ENCODE data around the gene ARFGEF3.
"Not testable (repeated sequence)": the region's sequence is repeated elsewhere in the genome, so short reads cannot be mapped to it uniquely, and the experiment has no call there.

ARFGEF3 gene

GRCh38 chr6:138278326-138278725 is 116.6 kb downstream of the ARFGEF3 start:
- no peak for DNase-seq

GRCh38 chr6:138285800-138286199 is 124.1 kb downstream of the ARFGEF3 start:
- DNase-seq, result no peak

DNA sequence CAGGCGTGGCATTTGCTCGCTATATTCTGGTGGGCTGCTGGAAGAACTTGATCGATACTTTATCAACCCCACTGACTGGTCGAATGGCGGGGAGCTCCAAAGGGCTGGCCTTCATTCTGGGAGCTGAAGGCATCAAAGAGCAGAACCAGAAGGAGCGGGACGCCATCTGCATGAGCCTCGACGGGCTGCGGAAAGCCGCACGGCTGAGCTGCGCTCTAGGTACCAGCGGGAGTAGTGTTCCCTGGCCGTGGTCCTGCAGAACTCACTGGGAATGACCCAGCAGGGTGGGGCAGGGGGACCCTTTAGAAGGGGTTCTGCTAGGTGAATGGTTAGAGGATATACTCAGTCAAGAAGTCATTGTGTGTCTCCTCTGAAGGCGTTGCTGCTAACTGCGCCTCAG is 125.0 kb downstream of the ARFGEF3 start:
- no peak for DNase-seq

DNA sequence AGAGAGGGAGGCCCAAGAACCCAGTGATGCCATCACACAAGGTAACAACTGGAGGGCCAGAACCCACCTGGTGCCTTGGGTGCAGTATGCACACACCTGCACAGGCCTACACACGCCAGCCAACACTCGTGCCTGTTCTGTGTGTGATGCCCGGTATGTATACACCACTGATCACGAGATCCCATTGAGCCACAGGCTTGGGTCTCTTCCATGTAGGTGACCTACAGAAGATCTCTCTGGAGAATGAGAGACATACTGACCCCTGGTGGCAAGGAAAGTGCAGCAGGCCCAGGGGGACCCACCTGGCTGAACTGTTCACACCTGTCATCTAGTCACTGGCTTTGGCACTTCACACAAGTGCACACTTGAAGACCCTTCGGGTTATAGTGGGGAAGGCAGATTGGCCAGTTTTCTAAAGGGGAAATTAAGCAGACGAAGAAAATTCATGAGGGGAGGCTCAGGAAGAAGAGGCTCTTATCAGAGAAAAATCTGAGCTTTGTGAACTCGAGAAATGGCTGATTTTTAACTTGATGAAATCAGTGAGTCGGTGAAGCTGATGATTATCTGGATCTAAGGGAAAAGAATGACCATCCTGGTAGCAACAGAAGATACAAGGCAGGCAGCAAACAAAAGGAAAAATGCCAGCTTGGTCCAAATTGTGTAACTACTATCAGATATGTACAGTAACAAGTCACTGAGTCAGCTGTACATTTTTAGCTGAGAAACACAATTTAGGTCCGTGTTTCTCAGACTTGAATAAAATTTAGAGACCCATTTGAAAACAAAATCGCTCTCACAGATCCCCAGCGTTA is 125.6 kb downstream of the ARFGEF3 start:
- no peak for DNase-seq

GRCh38 chr6:138288428-138289085 is 126.8 kb downstream of the ARFGEF3 start:
- DNase-seq, result not testable (repeated sequence)

DNA sequence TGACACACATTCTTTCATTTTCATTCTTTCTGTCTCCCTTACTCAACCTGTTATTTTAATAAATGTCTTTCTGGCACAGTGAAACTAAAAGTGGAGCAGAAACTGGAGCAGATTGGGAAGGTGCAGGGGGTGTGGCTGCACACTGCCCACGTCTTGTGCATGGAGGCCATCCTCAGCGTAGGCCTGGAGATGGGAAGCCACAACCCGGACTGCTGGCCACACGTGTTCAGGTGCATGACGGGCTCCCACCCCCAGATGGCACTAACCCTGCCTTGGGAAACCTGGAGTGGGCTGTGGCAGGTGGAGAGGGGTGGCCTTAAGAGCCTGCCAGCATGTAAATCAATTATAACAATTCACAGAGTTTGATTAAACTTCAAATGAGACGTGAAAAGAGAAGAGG is 128.0 kb downstream of the ARFGEF3 start:
- no peak for DNase-seq

- no peak for DNase-seq
These were observed 128.8 kb downstream of the ARFGEF3 start for GRCh38 chr6:138290423-138290962.

DNA sequence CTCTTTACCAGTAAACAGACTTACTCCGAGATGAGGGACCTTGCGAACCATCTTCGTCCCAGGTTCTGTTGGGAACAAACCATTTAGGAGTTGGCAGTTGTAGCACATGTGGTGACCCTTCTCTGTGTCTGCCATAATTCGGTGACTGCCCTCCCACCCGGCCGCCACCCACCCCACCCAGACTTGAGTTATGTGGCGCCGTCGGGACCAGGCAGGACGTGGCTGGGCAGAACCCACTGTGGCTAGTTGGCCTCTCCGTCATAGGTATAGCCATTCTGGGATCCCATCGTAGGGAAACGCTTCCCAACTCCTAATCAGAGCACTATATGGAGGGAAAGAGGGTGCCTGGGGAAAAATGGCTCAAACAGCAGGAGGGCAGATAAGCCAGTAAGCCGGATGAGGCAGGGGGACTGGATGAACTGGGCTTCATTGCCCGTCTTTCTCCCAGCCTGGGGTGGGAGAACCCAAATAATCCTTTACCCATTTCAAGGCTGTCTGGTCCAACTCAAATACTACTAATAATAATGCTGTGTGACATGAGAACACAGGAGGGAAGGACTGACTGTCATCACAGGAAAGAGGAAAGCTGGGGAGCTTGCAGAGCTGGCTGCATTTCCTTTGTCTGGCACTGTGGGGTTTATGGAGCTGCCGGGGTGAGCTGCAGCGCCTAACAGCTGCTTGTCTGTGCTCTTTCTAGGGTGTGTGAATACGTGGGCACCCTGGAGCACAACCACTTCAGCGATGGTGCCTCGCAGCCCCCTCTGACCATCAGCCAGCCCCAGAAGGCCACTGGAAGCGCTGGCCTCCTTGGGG is 129.5 kb downstream of the ARFGEF3 start:
- DNase-seq, result no peak

- DNase-seq, result no peak
These were observed 130.1 kb downstream of the ARFGEF3 start for GRCh38 chr6:138291849-138292181.

DNA sequence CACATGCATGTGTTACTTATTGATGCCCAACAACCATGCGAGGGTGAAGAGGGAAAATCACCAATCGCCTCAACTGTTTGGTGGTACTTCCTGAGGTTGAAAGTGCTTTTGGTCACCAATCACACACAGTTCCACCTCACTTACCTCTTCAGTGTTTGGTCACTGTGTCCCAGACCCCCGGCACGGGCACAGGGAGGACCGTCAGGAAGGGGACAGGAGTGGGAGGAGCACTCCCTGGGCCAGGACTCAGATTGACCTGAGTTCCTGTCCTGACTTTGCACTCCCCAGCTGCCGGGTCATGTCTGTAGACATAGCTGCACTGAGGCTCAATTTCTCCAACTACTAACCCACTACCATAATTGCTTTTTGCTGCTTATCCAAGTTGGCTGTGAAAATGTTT is 130.7 kb downstream of the ARFGEF3 start:
- no peak for DNase-seq

DNA sequence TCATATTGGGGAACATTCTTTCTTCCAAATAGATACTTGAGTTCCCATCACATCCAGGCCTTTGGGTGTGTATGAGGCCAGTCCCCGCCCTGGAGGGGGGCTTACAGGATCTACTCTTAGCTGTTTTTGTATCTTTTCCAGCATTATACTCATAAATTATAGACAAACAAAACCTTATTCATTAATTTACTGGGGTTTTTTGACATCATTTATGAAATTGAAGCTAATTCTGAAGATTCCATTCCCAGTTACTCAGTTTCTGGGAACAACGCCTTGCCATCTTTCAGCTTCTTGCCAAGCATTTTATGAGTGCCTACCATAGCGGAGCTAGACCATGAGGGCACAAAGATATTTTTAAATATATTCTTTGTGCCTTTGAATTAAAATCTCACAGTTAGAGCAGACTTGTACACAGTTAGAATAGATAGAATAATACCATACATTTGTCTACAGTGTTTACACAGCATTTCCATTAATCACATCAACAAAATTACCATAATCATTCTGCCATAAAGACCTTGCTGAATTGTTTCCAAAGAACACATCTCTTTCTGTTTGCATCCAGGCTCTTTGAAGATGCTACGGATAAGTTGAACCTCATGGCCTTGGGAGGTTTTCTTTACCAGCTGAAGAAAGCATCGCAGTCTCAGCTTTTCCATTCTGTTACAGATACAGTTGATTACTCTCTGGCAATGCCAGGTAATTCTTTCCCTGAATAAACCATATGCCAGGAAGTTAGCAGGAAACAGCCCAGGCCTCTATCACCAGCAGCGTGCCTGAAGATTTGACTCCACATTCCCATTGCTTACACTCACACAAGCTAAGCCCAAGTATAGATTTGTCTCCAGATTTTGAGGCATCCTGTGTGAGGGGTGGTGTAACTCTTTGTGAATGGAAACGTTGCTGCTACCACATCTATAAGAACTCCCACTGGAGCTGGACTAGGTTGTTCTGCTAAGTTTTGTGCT is 132.0 kb downstream of the ARFGEF3 start:
- no peak for DNase-seq

DNA sequence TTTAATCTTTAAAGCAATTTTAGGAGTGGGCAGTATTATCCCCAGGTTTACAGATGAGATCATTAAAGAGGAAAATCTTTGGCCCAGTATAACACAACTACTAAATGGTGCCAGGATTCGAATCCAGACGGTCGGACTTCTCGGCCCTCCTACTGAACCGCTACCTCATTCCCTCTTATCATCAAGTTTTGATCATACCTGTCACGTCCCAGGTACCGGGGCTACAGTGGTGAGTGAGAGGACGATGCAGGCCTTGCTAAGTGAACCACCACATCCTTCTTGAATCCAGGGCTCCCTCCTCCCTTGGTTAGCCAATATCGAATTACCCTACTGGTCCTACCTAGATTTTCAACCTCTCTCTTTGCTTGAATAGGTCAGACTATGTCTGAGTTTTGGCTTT is 134.6 kb downstream of the ARFGEF3 start:
- DNase-seq, result no peak

GRCh38 chr6:138296786-138297185 is 135.0 kb downstream of the ARFGEF3 start:
- no peak for DNase-seq

DNA sequence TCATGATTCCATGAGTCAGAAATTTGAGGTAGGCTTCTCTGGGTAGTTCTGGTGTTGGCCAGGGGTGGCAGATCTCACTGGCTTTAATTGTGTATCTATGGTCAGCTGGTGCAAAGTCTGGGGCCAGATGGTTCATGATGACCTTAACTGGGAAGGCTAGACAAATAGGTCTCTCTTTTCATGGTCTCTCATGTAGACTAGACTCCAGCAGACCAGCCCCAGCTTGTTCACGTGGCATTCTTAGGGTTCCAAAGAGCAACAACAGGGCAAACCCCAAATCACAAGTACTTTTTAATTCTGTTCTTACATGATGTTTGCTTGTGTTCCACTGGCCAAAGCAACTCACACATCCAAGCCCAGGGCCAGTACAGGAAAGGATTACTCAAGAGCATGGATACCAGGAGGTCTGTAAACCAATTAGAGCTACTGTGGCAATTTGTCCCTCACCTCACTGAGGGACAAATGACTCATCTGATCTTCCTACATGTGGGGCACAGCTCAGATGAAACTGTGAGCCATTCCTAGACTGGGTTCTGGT is 136.1 kb downstream of the ARFGEF3 start:
- no peak for DNase-seq

DNA sequence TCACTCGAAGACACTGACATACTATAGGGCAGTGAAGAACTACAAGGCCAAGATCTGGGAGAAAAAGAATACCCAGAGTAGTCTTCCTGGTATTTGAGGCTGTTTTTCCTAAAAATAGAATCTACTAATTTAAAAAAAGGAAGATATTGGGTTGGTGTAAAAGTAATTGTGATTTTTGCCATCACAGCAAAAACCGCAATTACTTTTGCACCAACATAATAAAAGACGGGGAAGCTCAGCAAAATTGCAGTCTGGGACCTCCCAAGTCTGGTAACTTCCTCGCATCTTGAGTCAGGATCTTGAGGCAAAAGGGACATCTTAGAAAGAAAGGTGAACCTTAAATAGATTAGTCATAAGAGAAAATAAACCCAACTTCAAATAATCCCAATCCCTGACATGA is 138.7 kb downstream of the ARFGEF3 start:
- no peak for DNase-seq

GRCh38 chr6:138302554-138302953 is 140.8 kb downstream of the ARFGEF3 start:
- no peak for DNase-seq

DNA sequence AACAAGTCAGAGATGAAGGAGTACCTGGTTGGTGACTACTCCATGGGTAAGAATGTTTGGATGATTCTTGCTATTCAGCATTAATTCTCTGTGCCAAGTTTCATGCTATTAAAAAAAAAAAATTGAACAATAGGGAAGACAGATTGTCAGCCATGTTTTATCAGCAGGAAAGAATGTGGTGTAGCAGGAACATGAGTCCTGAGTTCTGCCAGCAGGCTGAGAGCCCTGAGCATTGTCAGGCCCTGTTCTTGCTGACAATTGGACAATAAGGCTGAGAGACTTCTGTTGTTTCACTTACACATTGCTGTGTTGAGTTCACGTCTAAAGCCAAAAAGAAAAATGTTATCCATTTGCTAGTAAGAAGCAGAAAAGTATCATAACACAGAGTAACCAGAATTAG is 145.6 kb downstream of the ARFGEF3 start:
- DNase-seq, result no peak

GRCh38 chr6:138307816-138308730 is 146.3 kb downstream of the ARFGEF3 start:
- DNase-seq, result no peak

DNA sequence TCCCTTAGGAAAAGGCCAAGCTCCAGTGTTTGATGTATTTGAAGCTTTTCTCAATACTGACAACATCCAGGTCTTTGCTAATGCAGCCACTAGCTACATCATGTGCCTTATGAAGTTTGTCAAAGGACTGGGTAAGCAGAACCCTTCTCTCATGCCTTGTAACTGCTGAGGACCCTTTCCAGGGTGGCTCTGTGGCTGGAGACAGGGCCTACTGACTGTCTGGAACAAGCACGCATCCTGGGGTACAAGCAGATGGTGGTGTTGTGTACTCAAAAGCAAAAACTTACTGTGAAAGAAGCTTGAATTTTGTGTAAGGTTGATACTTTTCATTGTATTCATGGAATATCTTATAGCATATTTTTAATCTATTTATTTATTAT is 147.0 kb downstream of the ARFGEF3 start:
- DNase-seq, result no peak

GRCh38 chr6:138309695-138310094 is 148.0 kb downstream of the ARFGEF3 start:
- no peak for DNase-seq

DNA sequence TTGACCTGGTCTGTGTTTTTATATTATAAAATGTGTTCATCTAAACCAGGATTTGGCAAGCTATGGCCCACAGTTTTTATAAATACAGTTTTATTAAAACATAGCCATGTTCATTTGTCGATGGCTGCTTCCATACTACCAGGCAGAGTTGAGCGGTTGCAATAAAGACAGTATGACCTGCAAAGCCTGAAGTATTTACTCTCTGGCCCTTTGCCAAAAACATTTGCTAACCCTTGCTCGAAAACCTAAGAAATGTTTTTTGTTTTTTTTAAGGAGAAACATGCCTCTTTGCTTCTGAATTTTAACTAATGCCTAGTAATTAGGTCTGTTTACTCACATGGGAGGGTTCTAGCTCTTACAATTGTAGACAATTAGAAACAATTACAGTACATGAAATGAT is 148.6 kb downstream of the ARFGEF3 start:
- no peak for DNase-seq
